Activated B cell treated with CpG ODN at 0.5 μM for 24 hours (primary cell): ENCODE measurements around the gene GAREM1. TPM values are rescaled to one million over a fixed set of nuclear protein-coding genes. Genes with fewer than 3 reads are reported as not detected.

Source experiments
- ATAC-seq: fragments of 200-7000 bp; cut with Tn5 transposase; one replicate; pipeline ENCODE4 v1.10.0; 2021; ENCODE audit warnings: low read depth, mild to moderate bottlenecking, moderate library complexity
- CTCF ChIA-PET: fragments of 350-600 bp; sonication (Branson Sonifier 250); formaldehyde crosslinking; loops from one replicate; lab custom pipeline; 2021; ENCODE audit warnings: antibody characterized with exemption; lab: Charles Lee
- POLR2A ChIA-PET: fragments of 350-600 bp; sonication (Branson Sonifier 250); formaldehyde crosslinking; loops from one replicate; lab custom pipeline; 2021; ENCODE audit warnings: antibody characterized with exemption; lab: Charles Lee
- DNase-seq: peaks from one replicate; pipeline ENCODE4 v3.0.0; 2022
- H3K27ac Mint-ChIP-seq: one replicate; pipeline ENCODE4 v1.8.0; 2020; ENCODE audit warnings: mixed read lengths
- H3K27me3 Mint-ChIP-seq: one replicate; pipeline ENCODE4 v1.8.0; 2021; ENCODE audit warnings: mixed read lengths
- H3K36me3 Mint-ChIP-seq: one replicate; pipeline ENCODE4 v1.8.0; 2021; ENCODE audit warnings: low read depth, mixed read lengths
- H3K4me1 Mint-ChIP-seq: one replicate; pipeline ENCODE4 v1.8.0; 2021; ENCODE audit warnings: mixed read lengths
- H3K4me3 Mint-ChIP-seq: one replicate; pipeline ENCODE4 v1.8.0; 2020; ENCODE audit warnings: mild to moderate bottlenecking, mixed read lengths
- H3K9me3 Mint-ChIP-seq: one replicate; pipeline ENCODE4 v1.8.0; 2020; ENCODE audit warnings: mixed read lengths
- intact Hi-C: fragments of 100-400 bp; cut with micrococcal nuclease; formaldehyde crosslinking; loops from one replicate; pipeline ENCODE4 v1.15.1; 2024
- total RNA-seq: library from RNA; stranded (reverse); gene quantifications from 2 replicates; pipeline ENCODE4 v1.2.3, GENCODE V29; 2022
- TF ChIP-seq, protein P1 (sequence below): fragments of 200-600 bp; IDR thresholded peaks from one replicate; pipeline ENCODE4 v1.8.0; 2022; ENCODE audit warnings: antibody characterized with exemption, mild to moderate bottlenecking

GAREM1 gene
- total RNA-seq, 1 donor from 2014 or later, result not detected

DNA sequence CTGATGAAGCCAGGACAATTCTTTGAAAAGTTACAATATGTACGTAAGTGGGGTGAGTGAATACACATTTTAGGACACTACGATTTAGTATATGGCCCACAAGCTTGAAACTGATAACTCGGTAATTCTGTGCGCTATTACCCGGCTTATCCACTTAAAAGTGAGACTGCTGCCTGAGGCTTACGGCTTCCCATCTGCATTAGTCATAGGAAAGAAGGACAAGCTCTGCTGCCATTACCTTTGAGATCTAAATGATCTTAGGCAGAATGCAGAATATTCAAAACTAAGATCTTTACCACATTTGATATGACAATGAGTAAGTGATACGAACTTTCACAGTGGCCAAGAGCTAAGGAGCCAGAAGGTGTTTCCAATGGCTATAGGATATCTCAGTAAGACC, 133.3 kb downstream of the GAREM1 start:
- CTCF ChIA-PET, result no interaction called here
- H3K9me3 Mint-ChIP-seq, result no peaks in the 10 kb centered on the region
- H3K4me3 Mint-ChIP-seq, result no peak overlapping the region
- no peaks in the 10 kb centered on the region for H3K4me1 Mint-ChIP-seq
- POLR2A ChIA-PET, result no interaction called here
- no peaks in the 10 kb centered on the region for H3K27me3 Mint-ChIP-seq
- H3K36me3 Mint-ChIP-seq, result no peaks in the 10 kb centered on the region
- ATAC-seq, result no peak
- intact Hi-C loops, result no loop called here
- DNase-seq, result no peak
- H3K27ac Mint-ChIP-seq, result no peak overlapping the region
- TF ChIP-seq, protein P1, sequence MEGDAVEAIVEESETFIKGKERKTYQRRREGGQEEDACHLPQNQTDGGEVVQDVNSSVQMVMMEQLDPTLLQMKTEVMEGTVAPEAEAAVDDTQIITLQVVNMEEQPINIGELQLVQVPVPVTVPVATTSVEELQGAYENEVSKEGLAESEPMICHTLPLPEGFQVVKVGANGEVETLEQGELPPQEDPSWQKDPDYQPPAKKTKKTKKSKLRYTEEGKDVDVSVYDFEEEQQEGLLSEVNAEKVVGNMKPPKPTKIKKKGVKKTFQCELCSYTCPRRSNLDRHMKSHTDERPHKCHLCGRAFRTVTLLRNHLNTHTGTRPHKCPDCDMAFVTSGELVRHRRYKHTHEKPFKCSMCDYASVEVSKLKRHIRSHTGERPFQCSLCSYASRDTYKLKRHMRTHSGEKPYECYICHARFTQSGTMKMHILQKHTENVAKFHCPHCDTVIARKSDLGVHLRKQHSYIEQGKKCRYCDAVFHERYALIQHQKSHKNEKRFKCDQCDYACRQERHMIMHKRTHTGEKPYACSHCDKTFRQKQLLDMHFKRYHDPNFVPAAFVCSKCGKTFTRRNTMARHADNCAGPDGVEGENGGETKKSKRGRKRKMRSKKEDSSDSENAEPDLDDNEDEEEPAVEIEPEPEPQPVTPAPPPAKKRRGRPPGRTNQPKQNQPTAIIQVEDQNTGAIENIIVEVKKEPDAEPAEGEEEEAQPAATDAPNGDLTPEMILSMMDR, result no peak

DNA sequence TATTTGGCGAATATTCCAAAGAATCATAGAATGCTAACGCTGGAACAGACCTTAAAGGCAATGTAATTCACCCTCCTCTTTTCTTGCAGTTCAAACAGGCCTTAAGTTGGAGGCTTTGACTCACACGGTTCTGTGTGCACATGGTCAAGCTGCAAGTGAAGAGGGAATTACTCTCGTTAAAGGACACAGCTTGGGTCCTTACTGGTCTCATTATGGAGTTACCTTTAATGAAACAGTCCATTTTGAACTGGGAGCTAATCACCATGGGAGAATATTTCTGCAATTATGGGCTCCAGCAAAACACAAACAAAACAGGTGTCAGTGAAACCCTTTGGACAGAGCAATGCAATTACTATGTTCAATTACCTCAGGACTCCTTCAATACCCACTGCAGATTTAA, 135.5 kb downstream of the GAREM1 start:
- intact Hi-C loops, result no loop called here
- CTCF ChIA-PET, result no interaction called here

DNA sequence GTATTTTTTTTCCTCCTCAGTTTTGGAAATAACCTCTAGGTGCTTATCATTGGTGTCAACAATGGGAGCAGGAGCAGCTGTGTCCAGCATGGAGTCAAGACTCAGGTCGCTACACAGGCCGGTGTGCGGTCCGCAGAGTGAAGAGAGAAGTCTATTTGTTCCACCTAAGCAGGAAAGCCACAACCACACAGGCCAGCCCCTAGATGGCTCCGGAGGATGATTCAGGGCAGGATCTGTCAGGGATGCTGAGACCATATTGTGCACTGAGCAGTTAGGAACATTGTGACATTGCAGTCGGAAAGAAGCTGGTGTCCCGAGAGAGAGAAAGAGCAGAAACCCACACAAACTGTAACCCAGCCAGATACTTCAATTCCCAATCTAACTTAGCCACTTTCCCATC, 136.9 kb downstream of the GAREM1 start:
- ATAC-seq (no peak), DNase-seq (no peak)
- Mint-ChIP-seq H3K4me1 (no peaks in the 10 kb centered on the region), H3K36me3 (no peaks in the 10 kb centered on the region), H3K27me3 (no peaks in the 10 kb centered on the region), H3K4me3 (no peak overlapping the region), H3K9me3 (no peaks in the 10 kb centered on the region), H3K27ac (no peak overlapping the region)
- intact Hi-C loops, result no loop called here
- ChIA-PET POLR2A (no interaction called here), CTCF (no interaction called here)
- TF ChIP-seq, protein P1, result no peak

More for the DNA sequence above, 135.5 kb downstream of the GAREM1 start:
- no peak for ATAC-seq
- no peaks in the 10 kb centered on the region for H3K36me3 Mint-ChIP-seq
- no peak for DNase-seq
- no peak overlapping the region for H3K4me3 Mint-ChIP-seq
- H3K27me3 Mint-ChIP-seq, result no peaks in the 10 kb centered on the region
- H3K4me1 Mint-ChIP-seq, result no peaks in the 10 kb centered on the region
- TF ChIP-seq, protein P1, result no peak
- POLR2A ChIA-PET, result no interaction called here
- no peak overlapping the region for H3K27ac Mint-ChIP-seq
- no peaks in the 10 kb centered on the region for H3K9me3 Mint-ChIP-seq

DNA sequence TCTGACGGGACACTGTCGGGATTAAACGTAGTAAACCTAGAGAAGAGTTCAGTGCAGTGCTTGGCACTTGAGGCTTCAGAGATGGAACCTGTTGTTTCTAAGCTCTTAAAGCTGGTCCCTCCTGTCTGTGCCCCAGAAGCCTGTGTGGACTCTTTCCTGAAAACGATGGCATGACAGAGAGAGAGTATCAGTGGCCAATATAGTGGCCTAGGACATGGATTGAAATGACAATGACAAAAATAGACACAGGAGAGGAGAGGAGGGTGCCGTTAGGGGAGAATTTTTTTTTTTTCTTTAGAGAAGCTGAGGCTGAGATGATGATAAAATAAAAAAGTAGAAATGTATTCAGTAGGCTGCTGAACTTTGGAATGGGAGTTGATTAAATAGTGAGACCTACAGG, 138.0 kb downstream of the GAREM1 start:
- ChIA-PET POLR2A (no interaction called here), CTCF (no interaction called here)
- TF ChIP-seq, protein P1, result no peak
- no peak overlapping the region for H3K27ac Mint-ChIP-seq
- ATAC-seq, result no peak
- no peak overlapping the region for H3K4me3 Mint-ChIP-seq
- no peaks in the 10 kb centered on the region for H3K4me1 Mint-ChIP-seq
- no peaks in the 10 kb centered on the region for H3K36me3 Mint-ChIP-seq
- no peaks in the 10 kb centered on the region for H3K27me3 Mint-ChIP-seq
- intact Hi-C loops, result no loop called here
- H3K9me3 Mint-ChIP-seq, result no peaks in the 10 kb centered on the region
- no peak for DNase-seq

DNA sequence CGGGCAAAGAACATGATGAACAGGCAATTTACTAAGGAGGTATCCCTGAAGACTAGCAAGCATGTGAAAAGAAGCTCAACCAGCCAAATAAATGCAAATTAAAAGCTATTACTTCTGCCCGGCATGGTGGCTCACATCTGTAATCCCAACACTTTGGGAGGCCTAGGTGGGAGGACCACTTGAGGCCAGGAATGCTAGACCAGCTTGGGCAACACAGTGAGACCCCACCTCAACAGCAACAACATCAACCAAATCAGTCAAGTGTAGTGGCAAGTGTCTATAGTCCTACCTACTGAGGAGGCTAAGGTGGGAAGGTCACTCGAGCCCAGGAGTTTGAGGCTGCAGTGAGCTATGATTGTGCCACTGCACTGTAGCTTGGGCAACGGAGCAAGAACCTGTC, 141.7 kb downstream of the GAREM1 start:
- ATAC-seq (no peak), DNase-seq (no peak)
- TF ChIP-seq, protein P1, result no peak
- H3K27ac Mint-ChIP-seq, result no peak overlapping the region
- peaks cover 2% of the 10 kb centered on the region for H3K27me3 Mint-ChIP-seq
- CTCF ChIA-PET, result no interaction called here
- H3K4me1 Mint-ChIP-seq, result no peaks in the 10 kb centered on the region
- intact Hi-C loops, result no loop called here
- H3K4me3 Mint-ChIP-seq, result no peak overlapping the region
- POLR2A ChIA-PET, result no interaction called here
- H3K36me3 Mint-ChIP-seq, result no peaks in the 10 kb centered on the region
- H3K9me3 Mint-ChIP-seq, result no peaks in the 10 kb centered on the region
